ENCODE data around the gene KIF6.

The KIF6 gene

DNA sequence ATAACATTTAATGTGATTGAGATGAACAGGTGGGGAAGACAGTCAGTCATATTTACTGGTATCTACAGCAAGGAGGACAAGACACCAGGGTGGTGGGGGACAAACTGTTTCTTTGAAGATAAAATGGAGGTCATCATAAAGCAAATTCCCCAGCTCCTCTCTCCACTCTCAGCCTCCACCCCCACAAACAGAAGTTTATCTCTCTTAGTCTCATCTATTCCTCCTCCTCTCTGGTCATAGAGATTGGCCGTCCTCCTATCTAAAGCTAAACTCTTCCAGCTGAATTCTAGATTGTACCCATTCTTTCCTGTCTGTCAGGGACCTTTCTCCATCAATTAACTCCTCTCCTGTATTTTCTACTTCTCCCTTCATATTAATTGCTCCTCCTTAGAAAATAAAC lies 71.1 kb downstream of the KIF6 start:
- no peak for DNase-seq

DNA sequence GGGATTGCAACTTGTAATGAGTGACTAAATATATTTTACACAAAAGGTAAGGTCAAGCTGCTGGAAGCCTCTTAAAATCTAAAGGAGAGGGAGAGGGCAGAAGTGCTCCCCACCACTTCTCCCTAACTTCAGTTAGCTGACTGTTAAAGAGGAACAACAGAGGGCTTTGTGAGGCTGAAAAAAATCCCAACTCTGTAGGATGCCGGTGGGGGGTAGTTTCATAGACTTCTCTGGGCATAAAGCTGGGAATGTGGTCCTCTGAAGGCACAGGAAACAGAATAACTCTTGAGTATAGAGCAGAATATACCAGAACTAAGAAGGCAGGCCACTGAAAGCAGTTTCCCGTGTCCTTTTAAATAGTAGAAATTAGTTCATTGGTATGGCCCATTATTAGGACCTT lies 71.6 kb downstream of the KIF6 start:
- no peak for DNase-seq

DNA sequence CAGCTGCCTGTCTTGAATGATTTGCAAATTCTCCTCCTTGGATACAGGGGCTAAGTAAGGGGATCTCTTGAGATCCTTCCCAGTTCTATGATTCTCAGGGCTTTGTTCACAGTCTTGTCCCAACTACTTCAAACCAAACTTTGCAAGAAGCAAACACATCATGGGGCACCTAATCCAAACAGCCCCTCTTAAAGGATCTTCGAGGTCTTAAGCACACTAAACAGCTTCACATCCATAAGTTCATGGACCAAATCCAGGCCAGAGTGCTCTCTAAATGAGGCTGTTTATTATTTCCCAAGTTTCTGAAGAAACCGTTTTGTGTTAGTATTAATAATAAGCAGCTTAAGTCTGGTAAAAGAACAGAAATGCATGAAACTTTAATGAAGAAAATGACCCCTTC lies 75.2 kb downstream of the KIF6 start:
- no peak for DNase-seq

DNA sequence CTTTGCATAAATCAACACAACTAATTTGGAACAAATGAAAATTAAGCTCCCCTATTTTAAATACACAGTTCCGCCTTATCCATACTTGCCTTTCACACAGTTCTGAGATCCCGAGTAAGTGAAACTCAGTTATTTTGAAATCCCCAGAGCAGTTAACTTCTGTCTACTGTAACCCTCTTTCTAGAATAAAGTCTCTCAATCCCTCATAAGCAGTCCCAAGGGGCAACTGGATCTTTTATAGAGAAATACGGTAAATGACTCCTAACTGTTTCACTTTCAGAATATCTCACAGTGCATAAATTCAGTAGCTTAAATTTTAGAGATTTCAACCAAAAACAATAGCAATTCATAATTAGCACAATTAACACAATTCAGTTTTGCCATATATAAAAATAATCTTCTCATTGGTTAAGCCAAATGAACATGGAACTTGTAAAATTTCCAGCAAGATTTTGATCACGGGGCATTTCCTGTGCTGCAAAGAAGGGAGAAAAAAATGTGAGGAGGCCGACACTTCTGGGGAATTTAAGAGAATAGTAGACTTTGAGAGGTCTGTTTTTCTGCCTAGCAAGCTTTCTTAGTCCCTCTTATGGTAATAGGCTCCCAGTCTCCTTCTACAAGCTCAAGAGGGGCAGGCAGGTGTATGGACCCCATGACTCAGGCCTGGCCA lies 78.3 kb downstream of the KIF6 start:
- no peak for DNase-seq

DNA sequence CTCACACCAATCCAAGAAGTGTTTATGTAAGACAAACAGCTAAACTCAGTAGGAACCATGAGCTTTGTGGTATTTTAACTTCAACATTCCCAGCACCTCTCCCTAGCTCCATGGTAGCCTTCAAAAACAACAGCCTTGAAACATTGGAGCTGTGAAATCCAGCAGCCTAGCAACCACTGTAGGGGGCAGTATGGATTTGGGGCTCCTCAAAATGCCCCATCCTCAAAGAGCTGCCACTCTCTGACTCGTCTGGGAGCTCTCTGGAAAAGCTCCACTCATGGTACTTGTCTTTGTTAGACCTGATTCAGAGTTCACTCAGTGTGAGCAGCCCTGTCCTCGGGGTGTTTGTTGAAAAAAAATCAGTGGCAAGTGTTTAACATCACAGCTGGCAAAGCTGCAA lies 82.9 kb downstream of the KIF6 start:
- DNase-seq: no peak

DNA sequence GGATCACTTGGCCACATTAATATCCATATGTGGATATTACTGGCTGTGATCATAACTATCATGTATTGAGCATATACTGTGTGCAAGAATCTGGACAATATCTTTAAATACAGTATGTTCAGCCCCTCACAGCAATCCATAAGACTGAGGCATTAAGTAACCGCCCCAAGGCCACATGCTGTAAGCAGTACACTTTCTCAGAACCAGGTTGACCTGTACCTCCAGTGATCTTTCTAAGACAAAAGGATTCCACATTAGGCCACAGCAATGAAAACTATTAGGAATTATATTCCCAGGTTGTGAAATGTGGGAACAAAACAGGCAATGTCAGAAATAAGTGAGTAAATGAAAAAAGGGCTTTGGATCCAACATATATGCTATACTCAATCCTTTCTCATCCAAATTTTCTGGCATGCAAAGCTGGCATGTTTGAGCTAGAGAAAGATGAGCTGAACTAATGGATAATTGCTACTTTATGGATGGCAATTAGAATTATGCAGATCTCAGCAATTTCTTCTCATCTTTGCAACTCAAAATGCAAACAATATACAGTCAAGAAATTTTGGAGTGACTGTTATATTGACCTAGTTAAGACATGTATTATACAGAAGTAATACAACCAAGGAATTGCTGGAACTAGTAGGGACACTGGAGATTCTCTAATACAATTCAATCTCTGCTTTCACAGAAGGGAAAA lies 86.9 kb downstream of the KIF6 start:
- no peak for DNase-seq

DNA sequence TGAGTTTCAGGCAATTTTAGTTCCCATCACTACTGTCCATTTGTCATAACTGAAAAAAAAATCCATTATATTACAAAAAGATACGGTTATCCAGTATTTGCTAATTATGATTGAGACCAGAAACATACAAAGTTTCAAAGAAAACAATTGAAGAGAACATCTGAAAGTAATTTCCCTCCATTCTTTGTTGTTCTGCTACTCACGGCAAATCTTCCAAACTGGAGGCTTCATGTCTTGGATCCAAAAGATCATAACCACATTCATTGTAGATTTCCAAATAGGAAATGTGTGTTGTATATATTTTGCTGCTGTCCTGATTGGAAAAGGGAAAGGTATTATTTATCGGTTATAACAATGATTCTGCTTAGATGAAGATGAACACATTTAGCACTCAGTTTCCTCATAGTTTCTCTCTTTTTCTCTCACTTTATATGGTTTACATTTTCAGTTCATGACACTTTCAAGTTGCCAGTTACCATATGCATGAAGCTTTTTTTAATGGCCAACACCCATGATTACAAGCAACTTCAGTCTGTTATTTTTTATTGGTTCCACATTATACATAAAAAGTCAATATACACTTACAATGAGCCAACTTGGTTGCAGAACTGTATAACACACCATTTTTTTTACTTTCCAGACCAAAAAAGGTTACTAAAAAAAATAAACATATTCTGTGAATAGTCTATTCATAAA lies 90.4 kb downstream of the KIF6 start:
- DNase-seq: no peak

DNA sequence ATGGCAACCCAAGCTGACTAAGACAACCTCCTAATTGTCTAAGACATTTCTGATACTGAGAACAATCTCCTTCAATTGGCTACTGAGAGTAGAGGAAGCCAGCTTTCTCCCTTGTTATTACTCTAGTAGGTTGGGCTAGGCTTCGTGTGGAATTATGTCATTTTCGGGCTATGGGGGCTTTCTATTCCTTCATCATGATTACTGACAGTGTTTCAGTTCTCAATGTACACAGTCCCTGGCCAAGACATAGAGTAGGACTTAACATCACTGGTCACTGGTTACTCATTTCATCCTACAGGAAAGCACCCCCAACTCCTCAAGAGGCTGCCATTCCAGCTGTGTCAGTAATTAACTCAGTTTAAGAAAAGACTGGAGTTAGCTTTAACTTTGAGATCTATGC lies 100.0 kb downstream of the KIF6 start:
- DNase-seq: no peak

DNA sequence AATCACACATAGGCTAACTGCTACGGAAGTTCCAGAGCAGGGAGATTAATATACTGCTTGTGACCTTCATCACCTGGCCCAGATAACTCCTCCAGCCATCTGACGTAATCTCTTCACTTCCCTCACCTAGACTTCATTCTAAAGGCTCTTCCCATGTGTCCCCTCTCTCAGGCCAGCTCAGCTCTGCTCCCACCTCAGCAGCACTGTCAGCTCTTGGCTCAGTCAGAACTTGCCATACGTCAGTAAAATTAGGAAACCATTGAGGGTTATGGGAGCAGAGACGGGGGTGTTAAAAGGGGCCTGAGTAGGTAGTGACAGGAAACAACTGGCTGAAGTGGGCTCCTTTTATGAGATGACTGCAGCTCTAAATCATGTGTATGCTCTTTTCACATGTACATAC lies 101.5 kb downstream of the KIF6 start:
- DNase-seq: no peak

DNA sequence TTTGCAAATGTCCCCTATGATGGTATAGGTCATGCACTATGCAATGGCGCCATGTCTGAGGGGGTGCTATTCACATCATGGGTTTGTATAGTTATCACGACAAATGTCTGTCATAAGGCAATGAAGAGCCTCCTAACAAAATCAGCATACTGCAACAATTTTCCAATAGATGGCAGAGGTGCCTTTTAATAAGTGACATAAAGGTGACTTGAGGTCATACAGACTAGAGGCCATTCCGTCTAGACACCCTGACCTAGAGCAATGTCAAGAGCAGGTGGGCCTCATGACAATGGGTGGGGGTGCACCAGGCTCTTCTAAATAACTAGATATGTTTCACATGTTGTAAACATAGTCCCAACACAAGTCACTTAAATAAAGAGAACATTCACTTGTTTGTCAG lies 107.7 kb downstream of the KIF6 start:
- no peak for DNase-seq

DNA sequence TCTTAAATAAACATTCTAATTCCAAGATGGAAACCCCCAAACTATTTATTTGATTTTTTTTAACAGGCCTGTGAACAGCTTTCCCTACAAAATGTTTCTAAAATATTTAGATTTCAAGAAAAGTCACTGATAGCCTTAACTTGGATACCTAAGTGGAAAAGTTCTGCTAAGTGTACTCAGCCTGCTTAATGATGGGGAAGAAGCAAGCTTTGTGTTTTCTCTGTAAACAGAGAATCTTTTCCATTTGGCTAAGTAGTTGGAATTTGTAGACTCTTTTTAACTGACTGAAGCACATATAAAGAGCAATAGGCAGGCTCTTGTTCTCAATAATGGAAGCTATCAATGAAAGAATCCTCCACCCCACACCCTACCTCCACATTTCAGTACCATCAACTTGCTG lies 108.2 kb downstream of the KIF6 start:
- DNase-seq: no peak

DNA sequence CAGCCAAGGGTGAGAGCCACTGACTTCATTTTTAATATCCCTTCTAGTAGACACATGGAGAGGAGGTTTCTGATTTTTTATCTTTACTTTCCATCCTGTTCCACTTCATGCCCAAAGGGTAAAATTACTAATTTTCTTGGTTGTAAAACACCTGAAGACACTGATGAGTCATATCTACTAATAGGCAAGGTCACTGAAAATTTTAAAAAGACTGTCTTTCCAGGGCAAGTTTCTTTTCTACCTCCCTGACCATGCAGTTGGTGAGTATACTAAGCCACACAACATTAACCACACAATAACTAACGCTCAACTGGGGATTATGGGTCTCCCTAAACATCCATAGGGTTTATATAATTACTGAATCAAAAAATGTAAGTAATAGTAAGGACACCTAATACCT lies 109.6 kb downstream of the KIF6 start:
- DNase-seq: no peak

DNA sequence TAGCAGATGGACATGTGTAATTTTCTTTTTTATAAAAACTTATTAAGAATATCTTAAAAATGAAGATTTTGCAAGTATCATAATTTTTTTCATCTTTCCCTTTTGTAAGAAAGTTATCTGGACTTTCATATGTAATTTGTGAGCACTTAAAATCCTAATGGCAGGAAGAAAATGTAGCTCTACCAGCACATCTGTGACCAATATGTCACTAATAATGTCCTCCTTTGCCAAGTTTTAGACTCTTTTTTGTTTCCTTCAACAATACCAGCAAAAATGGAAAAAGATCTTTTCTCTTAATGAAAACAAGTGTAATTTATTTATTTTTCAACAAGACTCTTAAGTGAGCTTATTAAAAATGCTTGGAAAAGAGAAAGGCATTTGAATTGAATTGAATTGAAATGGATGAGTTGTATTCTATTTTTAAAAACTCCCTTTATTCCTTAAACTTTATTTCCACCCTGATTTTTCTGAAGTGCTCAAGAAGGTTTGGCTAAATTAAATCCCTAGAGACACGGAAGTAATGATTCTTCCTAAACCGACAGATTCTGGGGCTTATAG lies 110.7 kb downstream of the KIF6 start:
- no peak for DNase-seq

DNA sequence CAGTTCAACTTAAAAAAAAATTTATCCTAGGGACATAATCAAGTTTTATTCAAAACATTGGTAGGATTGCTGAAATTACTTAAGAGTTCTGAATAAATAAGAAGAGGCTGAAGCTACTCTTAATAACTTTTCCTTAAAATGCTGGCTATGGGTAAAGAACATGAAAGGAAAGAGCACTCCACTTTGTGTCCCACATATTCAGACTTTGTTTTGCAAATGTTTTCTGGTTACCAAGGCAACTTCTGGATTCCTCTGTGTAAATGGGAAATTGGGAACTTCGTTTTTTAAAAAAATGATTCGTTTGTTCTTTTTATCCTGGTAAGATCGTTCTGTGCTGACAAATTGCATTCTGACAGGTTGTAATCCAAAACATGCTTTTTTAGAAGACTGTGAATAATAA lies 115.0 kb downstream of the KIF6 start:
- DNase-seq: no peak

DNA sequence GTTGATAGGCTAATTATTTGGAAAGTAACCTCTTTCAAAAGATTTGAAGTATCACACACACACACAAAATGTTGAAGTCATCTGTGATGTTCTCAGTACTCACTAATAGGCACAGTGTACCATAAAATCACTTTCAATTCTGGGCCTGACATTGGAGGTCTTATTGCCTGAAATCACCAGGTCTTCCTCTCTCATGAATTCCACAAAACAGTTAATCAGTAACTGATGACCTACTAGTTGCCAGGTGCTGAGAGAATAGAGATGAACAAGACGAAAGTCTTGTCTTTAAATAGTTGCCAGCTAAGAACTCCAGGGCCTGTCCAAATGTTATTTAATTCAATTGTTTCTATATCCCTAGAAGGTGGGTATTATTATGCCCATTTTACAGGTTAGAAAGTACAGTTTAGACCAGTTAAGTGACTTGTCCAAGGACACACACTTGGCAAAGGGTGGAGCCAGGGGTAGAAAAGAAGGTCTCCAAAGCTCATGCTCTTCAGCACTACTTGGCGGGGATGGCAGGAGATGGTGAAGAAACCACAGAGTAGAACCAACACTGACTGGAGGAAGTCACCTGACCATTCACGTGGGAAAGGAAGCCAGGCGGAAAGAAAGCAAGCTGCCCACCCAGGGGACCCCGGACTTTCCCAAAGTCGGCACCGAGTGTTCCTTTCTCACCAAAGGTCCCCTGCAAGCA lies 116.4 kb downstream of the KIF6 start:
- no peak for DNase-seq

DNA sequence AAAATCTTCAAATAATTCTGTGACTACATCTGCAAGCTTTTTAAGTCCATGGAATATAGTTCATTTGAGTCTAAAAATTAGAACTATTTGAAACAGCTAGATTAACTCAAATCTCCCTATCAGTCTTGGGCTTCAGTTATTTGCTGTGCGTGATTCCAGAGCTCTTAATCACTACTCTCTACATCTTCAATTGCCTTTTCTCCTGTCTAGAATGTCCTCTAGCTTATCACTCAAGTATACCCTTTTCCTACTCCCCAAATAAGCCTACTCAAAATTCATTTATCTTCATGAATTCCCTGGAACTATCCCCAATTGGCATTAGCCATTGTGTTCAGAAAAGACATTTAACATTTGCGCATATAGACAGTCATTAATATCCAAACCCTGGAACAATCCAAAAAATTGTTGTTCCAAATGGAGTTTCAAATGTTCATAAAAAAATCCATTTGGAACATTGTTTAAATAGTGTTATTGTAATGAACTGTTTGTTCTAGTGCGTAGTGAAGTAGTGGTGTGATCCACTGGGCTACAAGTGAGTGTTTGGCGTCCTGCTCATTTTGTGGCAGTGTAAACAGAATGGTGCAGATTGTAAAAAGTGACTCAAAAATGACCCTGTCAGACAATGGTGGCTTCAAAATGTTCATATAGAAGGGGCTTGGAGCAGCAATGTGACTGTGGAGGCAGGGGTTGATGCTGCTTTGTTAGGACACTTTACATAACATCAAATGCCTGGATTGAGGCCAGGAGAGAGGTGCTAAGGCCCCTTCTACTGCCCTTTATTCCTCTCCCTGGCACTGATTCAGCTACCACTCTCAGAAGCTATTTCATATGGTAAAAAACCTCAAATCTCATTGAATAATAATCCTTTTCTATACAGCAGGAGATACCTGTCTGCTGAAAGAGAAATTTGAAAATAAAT lies 122.3 kb downstream of the KIF6 start:
- no peak for DNase-seq

DNA sequence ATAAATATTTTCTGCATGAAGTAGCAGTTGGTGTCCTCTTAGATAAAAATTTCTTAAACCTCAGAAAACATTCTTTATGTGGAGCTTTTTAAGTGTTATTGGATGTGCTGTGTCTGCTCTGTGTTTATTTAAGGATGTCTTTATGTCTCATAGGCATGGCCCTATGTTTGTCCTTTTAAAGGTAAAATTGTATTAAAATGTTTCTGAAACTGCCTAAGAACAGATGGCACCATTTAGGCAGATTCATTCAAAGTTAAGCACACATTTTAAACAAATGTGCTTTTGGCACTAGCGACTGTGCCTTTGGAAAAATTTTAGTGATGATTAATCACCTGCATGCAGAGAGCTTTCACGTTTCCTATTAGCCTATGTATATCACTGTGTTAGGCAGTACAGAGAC lies 125.2 kb downstream of the KIF6 start:
- no peak for DNase-seq

DNA sequence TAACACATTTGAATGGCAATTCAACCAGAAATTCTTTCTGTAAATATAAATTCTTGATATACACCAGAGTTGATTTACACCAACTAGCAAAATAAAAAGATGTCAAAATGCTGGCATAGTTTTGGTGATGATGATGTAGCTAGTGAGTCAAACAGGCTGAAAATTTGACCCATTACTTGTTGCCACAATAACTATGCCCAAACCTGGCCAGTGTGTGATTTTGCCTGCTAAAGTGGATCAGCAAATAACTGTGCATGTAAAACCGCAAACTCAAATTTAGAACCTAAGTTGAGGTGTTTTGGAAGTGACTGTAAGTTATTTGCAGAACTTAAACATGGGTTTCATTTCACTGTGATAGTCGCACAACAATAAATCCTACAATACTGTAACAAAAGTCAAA lies 125.9 kb downstream of the KIF6 start:
- DNase-seq: no peak

DNA sequence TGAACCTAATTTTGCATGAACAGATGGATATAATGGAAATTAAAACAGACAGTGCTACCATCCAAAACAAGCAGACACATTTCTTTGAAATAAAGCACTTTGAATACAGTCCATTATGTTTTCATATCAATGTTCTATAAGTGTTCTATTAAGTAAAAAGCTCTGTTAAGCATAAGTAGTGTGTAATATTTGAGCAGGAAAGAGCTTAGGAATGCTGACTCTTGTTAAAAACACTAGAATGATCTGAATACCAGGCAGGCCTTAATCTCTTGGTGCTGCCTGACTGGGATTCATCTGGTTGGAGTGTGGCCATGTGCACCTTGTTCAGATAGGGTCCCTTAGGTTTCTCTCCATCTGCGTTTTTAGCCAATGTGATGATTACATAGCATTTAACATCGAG lies 130.9 kb downstream of the KIF6 start:
- DNase-seq: no peak

DNA sequence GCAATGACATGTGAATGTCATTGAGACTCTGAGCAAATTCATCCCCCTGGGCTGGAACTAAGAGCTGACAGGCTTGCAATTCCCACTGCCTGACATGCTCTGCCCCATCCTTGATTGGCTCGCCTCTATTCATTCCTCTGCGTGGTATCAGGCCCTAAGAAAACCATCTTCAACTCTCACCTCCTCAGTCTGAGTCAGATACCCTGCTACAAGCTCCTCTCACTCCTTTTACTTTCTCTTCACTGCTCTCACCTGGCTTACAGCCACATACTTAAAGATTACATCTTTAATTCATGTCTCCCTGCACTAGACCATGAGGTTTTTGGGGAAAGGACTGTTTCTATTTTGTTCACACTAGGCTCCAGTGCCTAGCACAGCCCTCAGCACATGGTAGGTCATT lies 131.6 kb downstream of the KIF6 start:
- DNase-seq: no peak

DNA sequence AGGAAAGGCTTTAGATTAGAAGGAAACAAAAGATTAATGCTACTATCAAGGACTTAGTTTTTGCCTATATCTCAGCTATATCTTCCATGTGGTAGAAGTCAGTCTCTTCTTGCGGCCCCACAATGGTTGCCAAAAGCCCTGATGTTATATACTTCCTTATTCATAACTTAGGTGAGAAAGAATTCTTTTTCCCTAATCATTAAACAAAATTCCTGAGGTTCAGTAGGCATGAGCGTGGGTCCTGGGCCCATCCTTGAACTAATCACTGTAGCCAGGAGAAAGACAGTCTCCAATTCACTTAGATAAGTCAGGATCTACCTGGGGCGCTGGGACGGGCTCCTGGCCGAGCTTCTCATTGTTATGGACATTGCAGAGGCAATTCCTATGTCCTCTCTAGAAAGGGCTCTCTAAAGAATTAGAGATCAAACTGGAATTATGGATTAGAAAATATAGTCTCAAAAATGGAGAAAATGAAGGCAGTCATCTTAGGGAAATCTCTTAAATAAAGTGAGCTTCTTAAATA lies 134.3 kb downstream of the KIF6 start:
- DNase-seq: no peak

DNA sequence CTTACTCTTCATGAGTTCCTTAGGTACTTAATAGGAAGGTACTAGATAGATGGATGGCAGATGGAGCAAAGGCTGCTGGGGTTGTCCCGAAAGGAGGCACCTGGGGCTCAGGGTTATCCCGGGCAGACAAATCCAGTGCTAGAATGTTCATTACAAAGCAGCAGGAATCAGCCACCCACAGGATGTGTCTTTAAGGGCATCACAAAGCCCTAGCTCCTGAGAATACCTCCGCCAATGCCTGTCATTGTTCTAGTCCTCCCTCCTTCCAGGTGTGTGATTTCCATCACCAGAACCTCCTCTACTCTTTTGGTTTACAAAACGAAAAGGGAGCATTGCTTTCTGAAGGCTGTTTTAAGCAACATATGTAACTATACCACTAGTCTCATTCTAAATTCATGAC lies 138.1 kb downstream of the KIF6 start:
- DNase-seq: no peak
